Body of pancreas (tissue), 4 donors: Measurements from ENCODE around the gene CSNK1G1.

Source experiments
- POLR2A ChIP-seq, 3 donors: fragments of 450-650 bp; IDR thresholded peaks; one replicate each; pipeline ENCODE4 v1.6.1; 2016; ENCODE audit warnings: antibody characterized with exemption in 3 of 3, mild to moderate bottlenecking in 2 of 3
- TF ChIP-seq, protein P1 (sequence below), 7 experiments: fragments of 450-650 bp in 4 of 7; fragments of 200-600 bp in 3 of 7; sonication (generic) in 3 of 7; IDR thresholded peaks; one replicate each; pipeline ENCODE4 v1.5.1; 2016 to 2019; ENCODE audit warnings: antibody characterized with exemption in 7 of 7

DNA sequence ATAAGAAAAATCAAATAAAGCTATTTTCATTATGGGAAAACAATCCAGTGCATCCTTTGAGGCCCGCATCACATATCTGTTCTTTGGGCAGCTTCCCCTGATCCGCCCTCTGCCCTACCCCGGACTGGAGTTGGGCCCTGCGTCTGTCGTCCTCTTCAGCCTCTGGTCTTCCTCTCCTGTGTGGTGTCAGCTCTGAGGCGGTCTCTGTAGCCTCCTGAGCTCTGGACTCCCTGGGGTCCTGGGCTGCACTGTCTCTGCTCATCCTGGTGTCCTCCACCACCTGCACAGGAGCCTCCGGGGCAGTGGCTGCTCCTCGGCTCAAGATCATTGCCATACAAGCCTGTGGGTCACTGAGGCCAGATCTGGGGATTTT lies 211.8 kb downstream of the CSNK1G1 start:
- TF ChIP-seq, protein P1, sequence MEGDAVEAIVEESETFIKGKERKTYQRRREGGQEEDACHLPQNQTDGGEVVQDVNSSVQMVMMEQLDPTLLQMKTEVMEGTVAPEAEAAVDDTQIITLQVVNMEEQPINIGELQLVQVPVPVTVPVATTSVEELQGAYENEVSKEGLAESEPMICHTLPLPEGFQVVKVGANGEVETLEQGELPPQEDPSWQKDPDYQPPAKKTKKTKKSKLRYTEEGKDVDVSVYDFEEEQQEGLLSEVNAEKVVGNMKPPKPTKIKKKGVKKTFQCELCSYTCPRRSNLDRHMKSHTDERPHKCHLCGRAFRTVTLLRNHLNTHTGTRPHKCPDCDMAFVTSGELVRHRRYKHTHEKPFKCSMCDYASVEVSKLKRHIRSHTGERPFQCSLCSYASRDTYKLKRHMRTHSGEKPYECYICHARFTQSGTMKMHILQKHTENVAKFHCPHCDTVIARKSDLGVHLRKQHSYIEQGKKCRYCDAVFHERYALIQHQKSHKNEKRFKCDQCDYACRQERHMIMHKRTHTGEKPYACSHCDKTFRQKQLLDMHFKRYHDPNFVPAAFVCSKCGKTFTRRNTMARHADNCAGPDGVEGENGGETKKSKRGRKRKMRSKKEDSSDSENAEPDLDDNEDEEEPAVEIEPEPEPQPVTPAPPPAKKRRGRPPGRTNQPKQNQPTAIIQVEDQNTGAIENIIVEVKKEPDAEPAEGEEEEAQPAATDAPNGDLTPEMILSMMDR (IDR thresholded peaks at IDR 0.05): no peak
- no peak for TF ChIP-seq POLR2A (IDR thresholded peaks at IDR 0.05)
